VCaP (cell line): ENCODE measurements around the gene RAE1.

Experiments
- H3K27ac ChIP-seq: fragments of 450-650 bp; 2 replicates; pipeline ENCODE4 v1.5.1; 2017
- CTCF ChIP-seq: fragments of 450-650 bp; conservative IDR thresholded peaks from 2 replicates; pipeline ENCODE4 v1.5.1; 2017; ENCODE audit warnings: mild to moderate bottlenecking, moderate library complexity

The RAE1 gene

GRCh38 chr20:57369596-57369995, 18.5 kb downstream of the RAE1 start:
- H3K27ac ChIP-seq, result no peak overlapping the region
- no peak for TF ChIP-seq CTCF

- no peak for TF ChIP-seq CTCF
- H3K27ac ChIP-seq, result no peak overlapping the region
Measured at GRCh38 chr20:57370316-57370715, 19.3 kb downstream of the RAE1 start.

- TF ChIP-seq CTCF, result no peak
- H3K27ac ChIP-seq, result no peak overlapping the region
Measured at GRCh38 chr20:57371363-57371762, 20.3 kb downstream of the RAE1 start.

- no peak for TF ChIP-seq CTCF
- H3K27ac ChIP-seq, result no peak overlapping the region
Measured at GRCh38 chr20:57372157-57372556, 21.1 kb downstream of the RAE1 start.

GRCh38 chr20:57372581-57373350, 21.7 kb downstream of the RAE1 start:
- TF ChIP-seq CTCF, result no peak
- no peak overlapping the region for H3K27ac ChIP-seq

- H3K27ac ChIP-seq, result no peak overlapping the region
- TF ChIP-seq CTCF, result no peak
Measured at GRCh38 chr20:57374343-57374930, 23.4 kb downstream of the RAE1 start.

GRCh38 chr20:57374931-57375651, 24.0 kb downstream of the RAE1 start:
- TF ChIP-seq CTCF, result no peak
- H3K27ac ChIP-seq, result no peak overlapping the region
